ENCODE data around the gene TUBB6. TPM values are rescaled to one million over a fixed set of nuclear protein-coding genes. Genes with fewer than 3 reads are reported as not detected.

The TUBB6 gene
- total and polyA plus RNA-seq, 2 of the 13 experiments (the other 11 are each of a cell fraction or from before 2014, with no cell fraction given): 9.9 to 28.6 TPM

DNA sequence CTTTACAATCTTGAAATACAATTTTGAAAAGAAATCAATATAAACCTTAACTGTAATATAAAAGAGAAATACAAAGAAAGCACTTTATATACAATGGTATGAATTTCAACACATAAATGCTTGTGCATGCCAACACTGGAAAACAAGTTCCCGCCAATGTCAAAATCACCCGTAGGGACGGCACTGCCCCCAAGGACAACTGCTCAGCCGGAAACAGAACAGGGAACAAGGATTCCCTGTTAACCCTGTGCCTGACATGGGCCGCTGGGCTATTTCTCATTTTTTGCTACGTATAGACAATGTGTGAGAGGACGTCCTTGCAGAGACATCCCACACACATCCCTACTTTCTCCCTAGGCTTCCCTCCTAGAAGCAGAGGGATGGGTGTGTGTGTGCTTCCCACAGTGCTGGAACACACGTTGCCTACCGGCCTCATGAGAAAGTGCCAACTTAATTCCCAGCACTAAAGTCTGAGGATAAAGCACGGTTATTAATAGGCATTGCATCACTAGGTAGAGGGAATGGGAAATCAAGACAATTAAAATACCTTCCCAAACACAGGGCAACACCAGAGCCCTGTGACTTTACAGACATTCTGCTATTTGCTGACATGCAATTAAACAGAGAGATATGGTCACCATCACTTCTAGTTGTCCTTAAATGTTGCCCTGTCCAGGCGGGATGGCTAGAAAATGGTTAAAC, 54.6 kb downstream of the TUBB6 start:
- no peak overlapping the region for H2AFZ ChIP-seq (ENCODE audit: low read length)
- BruUV-seq (replicated peaks): TSS peak; percentile 11
- no peak overlapping the region for H3K4me3 ChIP-seq (replicated peaks in 1 of 3; ENCODE audit: insufficient read depth in 1 of 3, low read depth in 2 of 3, low read length in 3 of 3)
- no peak for FAIRE-seq
- no peak overlapping the region for H3K9ac ChIP-seq (ENCODE audit: insufficient read depth, low read depth, low read length)
- POLR2A ChIA-PET: no interaction called here
- ATAC-seq: no peak
- DNase-seq (ENCODE audit: low spot score): no peak
- in situ Hi-C loops (cut with HindIII; ENCODE audit: extremely low pct_ligation_motif_present, low pct_unique_long_range_greater_than_20kb) (no loop called here), intact Hi-C loops (cut with micrococcal nuclease; ENCODE audit: unreplicated experiment) (no loop called here)
- H4K20me1 ChIP-seq (ENCODE audit: insufficient read depth, low read length): 0 out of 2 replicates have a peak, but pooled peaks cover 2% of the 10 kb centered on the region
- no peak overlapping the region for H3K27ac ChIP-seq (ENCODE audit: extremely low read length, insufficient read depth, low read length)
- H3K36me3 ChIP-seq (replicated peaks in 1 of 2; ENCODE audit: control insufficient read depth in 1 of 2, insufficient read depth in 2 of 2, low read length in 2 of 2): peaks cover 17 to 87% of the 10 kb centered on the region in 2 experiments
- peaks cover 7% of the 10 kb centered on the region for H3K79me2 ChIP-seq (ENCODE audit: insufficient read depth, low read length)
- CTCF ChIA-PET (ENCODE audit: low intra/inter-chr PET ratio, low total read pairs): no interaction called here
- no peak overlapping the region for H3K4me2 ChIP-seq (ENCODE audit: low read depth, low read length)
- WGBS (ENCODE audit: low lambda C conversion rate): 98% methylated on average over 11 of the region's 11 CpGs
- no peaks in the 10 kb centered on the region for H3K9me3 ChIP-seq (ENCODE audit: low read length)
- H3K27me3 ChIP-seq (ENCODE audit: control insufficient read depth in 1 of 2, insufficient read depth in 2 of 2, low read length in 2 of 2): no peaks in the 10 kb centered on the region
- TF ChIP-seq MLXIP (CRISPR knock-in tag; IDR thresholded peaks at IDR 0.05; ENCODE audit: borderline replicate concordance): no peak
- no peak for TF ChIP-seq HMGXB3 (CRISPR knock-in tag; IDR thresholded peaks at IDR 0.05; ENCODE audit: borderline replicate concordance)
- TF ChIP-seq ZFAT (CRISPR knock-in tag; conservative IDR thresholded peaks at IDR 0.05): no peak
- no peak for TF ChIP-seq ZFP62 (CRISPR knock-in tag; IDR thresholded peaks at IDR 0.05)
- TF ChIP-seq MAFK (conservative IDR thresholded peaks at IDR 0.05 in 1 of 2, IDR thresholded peaks at IDR 0.05 in 1 of 2; ENCODE audit: low read length in 2 of 2): peak; percentile 34 to 51; a peak in 3 of 4 replicates
- TF ChIP-seq MAFF (IDR thresholded peaks at IDR 0.05; ENCODE audit: low read depth, low read length): 0 out of 2 replicates have a peak, but pooled peaks have one; percentile 17
- TF ChIP-seq SMAD3 (CRISPR knock-in tag; IDR thresholded peaks at IDR 0.05): no peak
- no peak for TF ChIP-seq PRDM4 (CRISPR knock-in tag; IDR thresholded peaks at IDR 0.05; ENCODE audit: borderline replicate concordance)
- TF ChIP-seq YY1 (IDR thresholded peaks at IDR 0.05; ENCODE audit: insufficient read depth, insufficient replicate concordance, low read depth, low read length): no peak
- H3K4me1 ChIP-seq (ENCODE audit: insufficient read depth, low read length): no peaks in the 10 kb centered on the region

All from HepG2 (cell line).